ENCODE results near the gene PHACTR3.

PHACTR3 gene

GRCh38 chr20:59591061-59591460 lies 13.3 kb upstream of the PHACTR3 start:
- TF ChIP-seq CTCF (IDR thresholded peaks at IDR 0.05; ENCODE audit: low read depth, low read length, poor library complexity, severe bottlenecking) (no peak), EZH2phosphoT487 (IDR thresholded peaks at IDR 0.05; ENCODE audit: borderline replicate concordance, low read length) (no peak)

GRCh38 chr20:59596690-59597089 lies 7.7 kb upstream of the PHACTR3 start:
- H3K4me3 ChIP-seq (ENCODE audit: low read length): no peak overlapping the region
- H3K9me3 ChIP-seq (ENCODE audit: control insufficient read depth, insufficient read depth, low read length): no peaks in the 10 kb centered on the region
- no peak overlapping the region for H3K4me2 ChIP-seq (ENCODE audit: low read length)
- no peaks in the 10 kb centered on the region for H3F3A ChIP-seq (ENCODE audit: control insufficient read depth, insufficient read depth)
- no peaks in the 10 kb centered on the region for H3K4me1 ChIP-seq (ENCODE audit: control insufficient read depth, low read length)
- H4K20me1 ChIP-seq (ENCODE audit: control insufficient read depth, insufficient read depth, low read depth, low read length): no peaks in the 10 kb centered on the region
- no peaks in the 10 kb centered on the region for H3K79me2 ChIP-seq (ENCODE audit: control insufficient read depth, low read length)
- no peaks in the 10 kb centered on the region for H3K36me3 ChIP-seq (ENCODE audit: control insufficient read depth, low read length)
- H3K27me3 ChIP-seq (ENCODE audit: control insufficient read depth, low read length): peaks cover 9% of the 10 kb centered on the region
- no peak overlapping the region for H3K27ac ChIP-seq (ENCODE audit: low read depth, low read length)
- no peak for TF ChIP-seq EZH2phosphoT487 (IDR thresholded peaks at IDR 0.05; ENCODE audit: borderline replicate concordance, low read length)
- no peak for TF ChIP-seq CTCF (IDR thresholded peaks at IDR 0.05; ENCODE audit: low read depth, low read length, poor library complexity, severe bottlenecking)
- H3K9me2 ChIP-seq (replicated peaks; ENCODE audit: control insufficient read depth, low read length): no peaks in the 10 kb centered on the region

More at GRCh38 chr20:59591061-59591460, 13.3 kb upstream of the PHACTR3 start:
- Histone ChIP-seq H3K27ac (ENCODE audit: low read depth, low read length) (no peak overlapping the region), H3K9me3 (ENCODE audit: control insufficient read depth, insufficient read depth, low read length) (no peaks in the 10 kb centered on the region), H3K4me1 (ENCODE audit: control insufficient read depth, low read length) (no peaks in the 10 kb centered on the region), H3K4me2 (ENCODE audit: low read length) (no peak overlapping the region), H4K20me1 (ENCODE audit: control insufficient read depth, insufficient read depth, low read depth, low read length) (no peaks in the 10 kb centered on the region; the same call in 1 of the 2 replicates), H3K9me2 (replicated peaks; ENCODE audit: control insufficient read depth, low read length) (no peaks in the 10 kb centered on the region), H3K36me3 (ENCODE audit: control insufficient read depth, low read length) (no peaks in the 10 kb centered on the region), H3K79me2 (ENCODE audit: control insufficient read depth, low read length) (no peaks in the 10 kb centered on the region), H3K27me3 (ENCODE audit: control insufficient read depth, low read length) (peaks cover 9% of the 10 kb centered on the region), H3K4me3 (ENCODE audit: low read length) (no peak overlapping the region), H3F3A (ENCODE audit: control insufficient read depth, insufficient read depth) (no peaks in the 10 kb centered on the region)

GRCh38 chr20:59597240-59597639 lies 7.1 kb upstream of the PHACTR3 start:
- TF ChIP-seq EZH2phosphoT487 (IDR thresholded peaks at IDR 0.05; ENCODE audit: borderline replicate concordance, low read length): no peak
- TF ChIP-seq CTCF (IDR thresholded peaks at IDR 0.05; ENCODE audit: low read depth, low read length, poor library complexity, severe bottlenecking): no peak
- Histone ChIP-seq H3K36me3 (ENCODE audit: control insufficient read depth, low read length) (no peaks in the 10 kb centered on the region), H3K4me3 (ENCODE audit: low read length) (no peak overlapping the region), H3K27me3 (ENCODE audit: control insufficient read depth, low read length) (peaks cover 9% of the 10 kb centered on the region), H3K9me3 (ENCODE audit: control insufficient read depth, insufficient read depth, low read length) (no peaks in the 10 kb centered on the region), H3K9me2 (replicated peaks; ENCODE audit: control insufficient read depth, low read length) (no peaks in the 10 kb centered on the region), H4K20me1 (ENCODE audit: control insufficient read depth, insufficient read depth, low read depth, low read length) (no peaks in the 10 kb centered on the region), H3K4me1 (ENCODE audit: control insufficient read depth, low read length) (no peaks in the 10 kb centered on the region), H3K4me2 (ENCODE audit: low read length) (no peak overlapping the region), H3K79me2 (ENCODE audit: control insufficient read depth, low read length) (no peaks in the 10 kb centered on the region), H3K27ac (ENCODE audit: low read depth, low read length) (no peak overlapping the region), H3F3A (ENCODE audit: control insufficient read depth, insufficient read depth) (no peaks in the 10 kb centered on the region)
